HG03045 (cell line): ENCODE data around the gene CHST9.
"Not testable (repeated sequence)": the region's sequence is repeated elsewhere in the genome, so short reads cannot be mapped to it uniquely, and the experiment has no call there.

Source experiments
- ATAC-seq: cut with Tn5 transposase; IDR thresholded peaks from one replicate; pipeline ENCODE4 v1.9.1; 2021; ENCODE audit warnings: mild to moderate bottlenecking, moderate library complexity; ENCODE audit not compliant: unreplicated experiment

Gene CHST9

GRCh38 chr18:26943906-26944305, 241.2 kb downstream of the CHST9 start:
- no peak for ATAC-seq

- no peak for ATAC-seq
Observed at GRCh38 chr18:26941584-26941983, 243.5 kb downstream of the CHST9 start.

- ATAC-seq: no peak
Observed at GRCh38 chr18:26940744-26941398, 244.2 kb downstream of the CHST9 start.

GRCh38 chr18:26931659-26932058, 253.4 kb downstream of the CHST9 start:
- ATAC-seq: no peak

GRCh38 chr18:26930630-26931029, 254.5 kb downstream of the CHST9 start:
- ATAC-seq: no peak

- no peak for ATAC-seq
Observed at GRCh38 chr18:26928670-26929313, 256.3 kb downstream of the CHST9 start.

- not testable (repeated sequence) for ATAC-seq
Observed at GRCh38 chr18:26927822-26928221, 257.3 kb downstream of the CHST9 start.

GRCh38 chr18:26926066-26926675, 258.9 kb downstream of the CHST9 start:
- ATAC-seq: no peak

GRCh38 chr18:26925313-26925712, 259.8 kb downstream of the CHST9 start:
- ATAC-seq: no peak

- no peak for ATAC-seq
Observed at GRCh38 chr18:26922313-26922712, 262.8 kb downstream of the CHST9 start.

GRCh38 chr18:26920644-26921043, 264.5 kb downstream of the CHST9 start:
- ATAC-seq: no peak

- ATAC-seq: no peak
Observed at GRCh38 chr18:26919627-26920026, 265.5 kb downstream of the CHST9 start.

GRCh38 chr18:26919201-26919600, 265.9 kb downstream of the CHST9 start:
- ATAC-seq: no peak

GRCh38 chr18:26911840-26912239, 273.3 kb downstream of the CHST9 start:
- ATAC-seq: no peak

GRCh38 chr18:26909599-26910290, 275.4 kb downstream of the CHST9 start:
- no peak for ATAC-seq

- ATAC-seq: no peak
Observed at GRCh38 chr18:26908906-26909305, 276.2 kb downstream of the CHST9 start.

GRCh38 chr18:26902291-26902690, 282.8 kb downstream of the CHST9 start:
- ATAC-seq: no peak

GRCh38 chr18:26901020-26901419, 284.1 kb downstream of the CHST9 start:
- ATAC-seq: no peak

- no peak for ATAC-seq
Observed at GRCh38 chr18:26894426-26894825, 290.7 kb downstream of the CHST9 start.

- ATAC-seq: no peak
Observed at GRCh38 chr18:26893996-26894395, 291.1 kb downstream of the CHST9 start.

GRCh38 chr18:26888259-26888658, 296.8 kb downstream of the CHST9 start:
- ATAC-seq: no peak
